HG02798 (cell line): Measurements from ENCODE around the gene GABRG3.

ENCODE experiments used
- ATAC-seq: cut with Tn5 transposase; IDR thresholded peaks from one replicate; pipeline ENCODE4 v1.9.1; 2021; ENCODE audit warnings: mild to moderate bottlenecking; ENCODE audit not compliant: unreplicated experiment, poor library complexity

The GABRG3 gene

DNA sequence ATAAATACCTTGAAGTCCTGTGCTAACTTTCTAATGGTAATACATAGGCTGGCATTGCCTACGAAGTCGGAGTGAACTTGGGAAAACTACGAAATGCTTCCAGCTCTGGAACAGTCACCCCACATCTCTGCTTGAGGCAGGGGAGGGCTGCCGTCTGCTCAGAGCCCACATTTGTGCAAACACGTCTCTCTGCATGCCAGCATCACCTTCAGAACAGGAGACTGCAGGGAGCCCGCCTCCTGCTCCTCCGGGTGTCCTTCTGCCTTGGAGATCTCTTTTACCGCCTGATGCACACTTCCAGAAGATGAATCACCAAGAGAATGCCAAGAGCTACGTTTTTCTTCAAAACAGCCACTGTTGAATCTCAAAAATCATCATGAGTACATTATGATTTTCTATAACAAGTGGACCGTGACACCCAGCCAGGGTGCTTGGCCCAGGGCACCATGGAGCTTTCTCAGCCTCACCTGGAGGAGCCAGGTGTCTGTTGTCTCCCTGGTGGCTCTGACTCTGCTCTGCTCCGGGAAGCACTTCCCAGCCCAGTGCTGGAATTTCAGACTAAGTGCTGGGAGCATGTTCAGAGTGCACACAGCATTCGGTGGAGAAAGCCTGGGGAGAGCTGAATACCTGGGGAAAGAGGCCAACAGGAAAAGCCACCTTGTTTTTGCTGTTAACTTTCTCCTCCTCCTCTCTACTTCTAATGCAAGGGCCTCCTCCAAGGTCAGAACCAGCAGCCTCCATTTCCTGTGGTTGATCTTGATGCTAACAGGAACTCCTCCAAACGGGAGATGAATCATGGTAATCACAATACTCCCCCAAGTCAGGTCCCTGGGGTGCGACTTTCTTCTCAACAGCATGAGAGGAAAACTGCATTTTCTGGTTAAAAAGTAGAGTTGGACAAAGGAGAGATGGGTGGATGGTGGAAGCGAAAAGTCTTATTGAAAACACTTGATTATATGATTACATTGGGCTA is 467.7 kb downstream of the GABRG3 start:
- ATAC-seq: no peak

DNA sequence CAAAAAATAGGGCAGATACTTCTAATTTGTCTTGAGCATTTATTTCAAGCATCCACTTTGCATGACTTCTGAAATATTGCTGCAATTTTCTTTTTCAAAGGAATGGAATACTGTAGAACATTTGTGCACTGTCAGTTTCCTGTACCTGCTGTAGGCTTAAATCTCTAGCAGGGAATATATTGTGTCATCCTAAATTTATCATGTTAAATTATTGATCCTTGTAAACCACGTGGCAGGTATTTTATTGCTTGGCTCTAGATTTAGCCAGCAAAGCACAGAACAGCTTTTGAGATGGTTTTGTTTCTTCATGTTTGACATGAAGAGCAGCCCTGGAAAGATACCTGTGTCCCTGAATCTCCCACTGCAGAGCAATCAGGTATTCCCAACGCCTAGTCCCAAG is 470.1 kb downstream of the GABRG3 start:
- ATAC-seq: no peak

DNA sequence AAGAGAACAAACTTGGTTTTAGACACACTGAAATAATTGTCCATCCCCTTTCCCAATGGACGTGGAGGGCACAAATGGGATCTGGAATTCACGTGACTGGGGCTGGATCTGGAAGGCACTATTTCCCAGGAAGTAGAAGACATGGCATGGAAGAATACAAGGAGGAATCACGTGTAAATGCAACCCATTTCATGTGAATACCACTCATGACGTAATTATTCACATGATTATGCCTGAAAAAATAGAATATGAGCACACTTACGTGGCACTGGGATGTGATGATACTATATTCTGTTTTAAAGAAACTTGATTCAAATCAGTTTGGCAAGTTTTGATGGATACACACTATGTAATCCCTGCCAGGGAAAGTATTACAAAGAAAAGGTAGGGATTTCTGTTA is 477.3 kb downstream of the GABRG3 start:
- ATAC-seq: no peak

DNA sequence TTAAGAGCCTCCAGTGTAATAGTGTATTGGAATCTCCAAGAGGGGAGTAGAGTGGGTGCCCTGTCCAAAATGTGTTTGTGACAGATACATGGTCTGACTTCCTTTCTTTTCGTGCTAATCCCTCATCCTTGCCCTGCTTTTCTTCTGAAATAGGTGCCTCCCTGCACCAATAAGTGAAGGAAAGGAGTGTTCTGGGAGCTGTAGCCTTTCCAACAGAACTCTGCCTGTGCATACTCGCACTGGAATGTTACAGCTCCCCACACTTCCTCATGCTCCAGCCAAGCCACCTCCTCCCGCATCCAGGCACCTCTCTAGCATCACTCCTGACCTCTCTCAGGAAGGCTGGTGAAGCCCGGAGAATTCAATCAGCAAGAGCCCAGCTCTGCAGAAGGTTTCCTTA is 478.0 kb downstream of the GABRG3 start:
- ATAC-seq: no peak

DNA sequence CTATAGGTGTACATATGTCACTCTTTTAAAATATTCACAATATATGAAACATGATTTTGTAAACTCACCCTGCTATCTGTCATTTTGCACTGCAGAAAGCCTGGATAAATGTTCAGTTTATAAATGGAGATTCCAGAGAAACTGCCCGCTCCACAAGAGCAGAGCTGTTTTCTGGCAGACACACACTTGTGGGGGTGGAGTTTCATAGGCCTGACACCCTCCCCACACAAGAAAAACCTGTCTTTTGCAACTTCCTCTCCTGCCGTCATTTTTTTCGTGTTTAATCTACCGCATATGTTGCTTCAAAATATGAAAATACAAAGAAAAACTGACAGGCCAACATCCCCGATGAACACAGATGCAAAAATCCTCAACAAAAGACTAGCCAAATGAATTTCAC is 479.0 kb downstream of the GABRG3 start:
- no peak for ATAC-seq

DNA sequence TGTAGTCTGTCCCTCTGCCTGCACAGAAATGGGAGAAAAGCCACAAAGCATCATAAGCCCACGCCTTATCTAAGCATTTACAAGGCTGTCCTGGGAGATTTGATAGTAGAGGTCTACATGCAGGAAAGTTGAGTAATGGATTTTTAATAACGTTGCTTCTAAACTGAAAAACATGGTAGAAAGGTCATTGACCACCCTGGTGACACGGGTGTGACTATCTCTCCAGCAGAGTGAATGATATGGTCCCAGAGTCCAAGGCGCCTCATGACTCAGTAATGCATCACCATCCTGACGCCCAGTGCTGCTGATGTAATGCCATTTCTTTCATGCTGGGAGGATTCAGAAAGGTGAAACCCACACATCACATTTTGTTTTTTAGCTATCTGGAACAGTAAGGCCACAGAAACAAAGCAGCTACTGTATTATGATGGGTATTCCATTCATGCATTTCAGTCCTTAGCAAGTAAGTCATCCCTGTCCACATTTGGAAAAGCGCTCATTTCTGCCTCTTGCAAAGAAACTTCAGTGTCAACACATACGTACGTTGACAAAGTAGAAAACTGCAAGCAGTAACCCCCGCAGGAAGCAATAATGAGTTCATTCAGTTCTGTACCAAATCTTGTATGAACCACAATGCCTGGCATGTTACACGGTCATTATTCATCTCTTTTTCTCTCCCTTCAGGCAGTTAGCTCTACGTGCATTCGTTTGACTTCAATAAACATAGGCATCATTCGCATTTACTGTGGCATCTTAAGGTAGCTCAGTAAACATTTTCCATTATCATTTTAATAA is 483.5 kb downstream of the GABRG3 start:
- no peak for ATAC-seq

DNA sequence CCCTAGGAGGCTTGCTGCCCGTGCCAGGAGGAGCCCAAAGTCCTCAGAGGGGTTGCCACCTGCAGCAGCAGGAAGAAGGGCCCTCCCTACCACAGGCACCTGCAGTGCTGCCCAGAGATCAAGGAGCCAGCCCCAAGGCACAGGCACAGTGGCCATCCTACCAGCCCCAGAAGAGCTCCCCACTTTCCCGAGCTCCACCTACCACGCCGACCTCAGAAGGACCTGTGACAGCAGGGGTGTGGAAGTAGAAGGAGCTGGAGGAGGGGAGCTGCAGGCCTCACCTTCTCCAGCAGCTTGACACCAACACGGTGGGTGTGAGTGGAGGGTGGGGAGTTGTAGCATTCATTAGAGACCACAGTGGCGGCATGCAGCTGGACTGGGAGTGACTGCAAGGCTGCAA is 485.8 kb downstream of the GABRG3 start:
- no peak for ATAC-seq

DNA sequence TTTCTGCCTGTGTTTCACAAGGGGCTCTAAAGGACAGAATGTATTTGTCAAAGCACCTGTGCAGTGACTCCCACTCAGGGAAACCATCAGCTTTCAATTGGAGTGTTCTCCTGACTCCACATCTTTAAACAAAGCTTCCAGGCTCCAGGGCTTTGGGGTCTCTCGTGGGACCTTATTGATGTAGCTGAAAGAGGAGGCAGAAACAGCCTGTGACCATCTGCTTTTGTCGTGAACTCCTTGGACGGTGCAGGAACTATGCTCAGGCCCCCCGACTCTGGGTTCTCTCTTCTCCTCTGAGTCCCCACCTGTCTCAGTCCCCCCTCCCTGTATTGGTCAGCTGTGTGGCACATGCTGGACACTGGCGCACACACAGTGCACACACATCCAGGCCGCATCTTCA is 486.8 kb downstream of the GABRG3 start:
- ATAC-seq: no peak

DNA sequence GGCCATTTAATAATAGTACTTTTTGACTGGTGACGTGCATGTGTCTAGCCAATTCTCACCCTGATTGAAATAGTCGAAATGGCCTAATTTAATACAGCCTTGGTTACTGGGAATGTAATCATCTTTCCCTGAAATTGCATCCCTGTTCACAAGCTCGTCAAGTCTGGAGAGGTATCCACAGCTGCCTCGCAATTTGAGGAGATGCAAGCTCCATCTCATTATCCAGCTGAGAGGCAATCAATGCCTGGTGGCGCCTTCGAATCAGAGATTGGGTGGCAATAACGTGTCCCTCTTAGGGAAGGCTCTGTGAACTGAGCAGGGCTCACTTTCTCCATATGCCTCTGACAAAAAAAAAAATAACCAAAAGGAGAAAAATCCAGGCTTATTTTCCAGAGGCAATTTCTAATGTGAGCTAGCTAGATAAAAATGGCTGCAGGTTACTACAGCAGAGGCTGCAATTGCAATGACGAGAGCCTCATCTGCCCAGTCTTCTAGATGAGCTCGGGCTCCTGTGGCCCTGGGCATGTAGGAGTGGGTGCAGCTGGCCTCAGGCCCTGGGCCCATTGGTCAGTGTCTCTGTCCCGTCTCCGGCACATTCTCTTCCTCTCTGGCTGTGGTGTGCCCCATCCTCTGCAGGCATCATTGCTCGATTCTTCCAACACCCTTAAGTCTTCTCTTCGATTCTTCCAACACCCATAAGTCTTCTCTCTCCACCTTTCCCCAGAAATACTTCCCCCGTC is 487.5 kb downstream of the GABRG3 start:
- ATAC-seq: no peak

DNA sequence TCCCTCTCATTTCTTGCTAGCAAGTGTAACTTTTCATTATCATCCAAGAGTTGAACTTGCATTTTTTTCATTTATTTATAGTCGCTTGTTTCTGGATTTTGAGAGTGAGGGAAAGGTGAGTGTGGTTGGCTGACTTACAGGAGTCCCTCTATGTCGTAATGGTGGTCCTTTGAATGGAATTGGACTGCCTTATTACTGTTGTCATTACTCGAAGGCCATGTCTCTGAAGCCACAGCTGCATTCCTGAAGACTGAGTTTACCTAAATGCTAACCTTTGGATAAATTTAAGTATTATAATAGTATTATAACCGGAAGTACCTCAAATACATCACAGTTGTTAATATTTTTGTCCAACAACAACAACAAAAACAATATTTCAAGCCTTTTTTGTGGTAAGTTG is 488.9 kb downstream of the GABRG3 start:
- no peak for ATAC-seq

DNA sequence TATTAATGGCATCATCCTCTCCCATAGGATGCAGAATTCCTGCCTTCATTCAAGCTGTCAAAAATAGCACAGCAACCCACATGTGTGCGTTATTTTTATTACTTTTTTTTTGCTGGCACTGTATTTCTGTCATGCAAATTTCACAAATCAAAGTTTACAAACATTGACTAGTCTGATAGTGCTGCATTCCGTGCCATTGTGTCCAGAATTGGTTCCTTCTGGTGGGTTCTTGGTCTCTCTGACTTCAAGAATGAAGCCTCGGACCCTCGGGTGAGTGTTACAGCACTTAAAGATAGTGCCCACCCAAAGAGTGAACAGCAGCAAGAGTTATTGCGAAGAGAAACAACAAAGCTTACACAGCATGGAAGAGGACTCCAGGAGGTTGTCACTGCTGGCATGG is 490.2 kb downstream of the GABRG3 start:
- no peak for ATAC-seq

DNA sequence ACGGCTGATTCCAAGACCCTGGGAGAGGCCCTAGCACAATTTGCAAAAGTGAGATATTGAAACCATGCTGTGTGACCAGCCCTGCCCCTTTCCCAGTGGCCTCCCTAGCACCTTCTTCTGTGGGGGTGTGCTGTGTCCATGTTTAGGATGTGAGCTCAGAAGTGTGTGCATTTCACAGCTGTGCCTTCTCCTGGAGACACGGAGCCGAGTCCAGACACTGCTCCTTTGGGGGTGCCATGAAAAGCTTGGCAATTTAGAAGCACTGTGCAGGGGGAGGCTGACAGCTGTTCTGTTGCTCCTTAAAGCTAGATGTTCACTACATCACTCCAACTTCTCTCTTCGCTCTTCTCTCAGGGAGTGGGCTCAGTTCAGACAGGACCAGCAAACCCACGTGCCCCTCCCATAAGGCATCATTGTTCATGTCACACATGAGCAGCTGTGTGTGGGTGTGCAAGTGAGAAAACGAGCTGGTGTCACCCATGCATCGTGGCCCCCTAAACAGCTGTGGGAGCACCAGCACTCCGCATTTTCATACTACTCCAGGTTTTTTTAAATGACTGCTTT is 492.6 kb downstream of the GABRG3 start:
- ATAC-seq: no peak

DNA sequence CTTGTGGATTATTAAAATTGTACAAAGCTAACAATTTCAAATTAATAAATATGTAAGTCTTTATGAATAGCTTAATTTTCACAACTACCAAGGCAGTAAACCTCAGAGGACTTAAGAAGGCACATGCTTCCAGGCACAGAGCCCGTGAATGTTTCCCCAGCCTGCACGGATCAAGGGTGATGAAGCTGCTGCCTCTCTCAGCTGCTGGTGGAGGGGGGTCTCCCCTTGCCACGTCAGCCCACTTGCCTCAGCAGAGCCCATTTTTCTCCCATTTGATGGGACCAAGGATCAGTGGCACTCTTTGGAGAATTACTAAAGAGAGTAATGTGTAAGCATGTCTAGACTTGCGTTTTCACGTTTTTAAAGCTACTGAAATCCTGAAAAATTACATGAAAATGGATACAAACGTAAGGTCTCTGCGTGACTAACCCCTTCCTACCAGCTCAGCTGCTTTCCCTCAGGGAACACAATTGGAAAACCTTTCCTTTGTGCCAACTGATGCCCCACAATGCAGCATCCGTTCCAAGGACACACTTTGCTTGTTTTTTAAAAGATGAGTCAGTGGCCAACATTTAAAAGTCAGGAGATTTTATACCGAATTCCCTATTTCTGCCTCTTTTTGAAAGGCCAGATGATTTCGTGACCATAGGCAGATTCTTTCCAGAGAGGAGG is 494.1 kb downstream of the GABRG3 start:
- ATAC-seq: no peak

DNA sequence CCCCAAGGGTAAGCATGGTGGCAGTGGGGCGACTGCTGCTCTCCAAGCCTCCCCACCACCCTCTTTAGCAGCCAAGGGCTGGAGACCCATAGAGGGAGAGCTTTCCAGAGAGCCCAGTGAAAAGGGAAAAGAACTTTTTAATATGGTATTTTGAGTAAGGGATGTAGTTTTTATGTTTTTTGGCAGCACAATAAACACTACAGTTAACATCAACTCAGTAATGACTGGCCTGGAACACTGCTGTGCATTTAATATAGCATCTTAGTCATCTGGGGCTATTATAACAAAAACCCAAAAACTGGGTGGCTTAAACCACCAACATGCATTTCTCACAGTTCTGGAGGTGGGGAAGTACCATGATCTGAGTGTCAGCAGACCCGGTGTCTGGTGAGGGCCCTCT is 495.8 kb downstream of the GABRG3 start:
- no peak for ATAC-seq

DNA sequence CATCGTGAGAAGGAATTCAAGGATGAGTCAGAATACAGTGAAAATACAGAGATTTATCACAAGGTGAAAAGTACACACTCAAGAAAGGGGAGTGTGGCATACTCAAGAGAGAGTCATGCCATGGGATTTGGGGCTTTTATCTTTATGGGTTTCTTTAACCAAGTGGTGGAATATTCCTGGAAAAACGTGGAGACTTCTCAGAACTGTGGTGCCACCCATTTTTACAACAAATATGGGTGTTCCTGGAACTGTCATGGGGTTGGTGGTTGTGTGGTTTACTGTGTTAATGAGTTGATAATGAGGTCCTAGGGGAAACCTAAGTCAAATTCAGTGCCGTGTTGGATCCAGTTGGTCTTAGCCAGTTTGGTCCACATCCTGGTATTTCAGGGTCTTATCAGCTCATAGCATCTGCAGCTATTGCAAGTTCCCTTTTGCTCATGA is 497.2 kb downstream of the GABRG3 start:
- ATAC-seq: no peak

DNA sequence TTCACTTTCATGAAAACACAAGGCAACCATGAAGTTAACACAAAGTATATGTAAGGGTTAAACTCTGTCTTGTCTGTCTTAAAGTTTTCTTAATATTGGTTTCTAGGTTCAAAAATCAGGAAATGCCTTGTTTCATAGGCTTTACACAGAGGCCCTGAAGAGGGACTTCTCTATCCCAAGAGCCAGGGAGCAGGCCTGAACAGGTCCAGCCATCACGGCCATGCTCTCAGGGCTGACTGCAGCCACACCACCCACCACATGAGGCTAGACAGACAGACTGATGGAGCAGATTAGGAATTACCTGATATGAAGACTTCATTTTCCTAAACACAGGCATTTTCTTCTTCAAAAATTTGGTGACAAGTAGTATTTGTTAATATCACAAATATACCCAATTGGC is 502.9 kb downstream of the GABRG3 start:
- ATAC-seq: no peak

DNA sequence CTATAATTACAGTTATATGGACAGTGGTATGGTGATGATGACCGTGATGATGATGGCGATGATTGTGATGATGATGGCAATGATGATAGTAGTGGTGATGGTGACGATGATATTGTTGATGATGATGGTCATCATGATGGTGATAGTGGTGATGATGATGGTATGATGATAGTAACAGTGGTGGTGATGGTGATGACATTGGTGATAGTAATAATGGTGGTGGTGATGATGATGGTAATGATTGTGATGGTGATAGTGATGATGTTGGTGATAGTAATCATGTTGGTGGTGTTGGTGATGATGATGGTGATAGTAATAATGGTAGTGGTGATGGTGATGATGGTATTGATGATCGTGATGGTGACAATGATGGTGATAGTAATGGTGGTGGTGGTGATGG is 504.4 kb downstream of the GABRG3 start:
- ATAC-seq: no peak

DNA sequence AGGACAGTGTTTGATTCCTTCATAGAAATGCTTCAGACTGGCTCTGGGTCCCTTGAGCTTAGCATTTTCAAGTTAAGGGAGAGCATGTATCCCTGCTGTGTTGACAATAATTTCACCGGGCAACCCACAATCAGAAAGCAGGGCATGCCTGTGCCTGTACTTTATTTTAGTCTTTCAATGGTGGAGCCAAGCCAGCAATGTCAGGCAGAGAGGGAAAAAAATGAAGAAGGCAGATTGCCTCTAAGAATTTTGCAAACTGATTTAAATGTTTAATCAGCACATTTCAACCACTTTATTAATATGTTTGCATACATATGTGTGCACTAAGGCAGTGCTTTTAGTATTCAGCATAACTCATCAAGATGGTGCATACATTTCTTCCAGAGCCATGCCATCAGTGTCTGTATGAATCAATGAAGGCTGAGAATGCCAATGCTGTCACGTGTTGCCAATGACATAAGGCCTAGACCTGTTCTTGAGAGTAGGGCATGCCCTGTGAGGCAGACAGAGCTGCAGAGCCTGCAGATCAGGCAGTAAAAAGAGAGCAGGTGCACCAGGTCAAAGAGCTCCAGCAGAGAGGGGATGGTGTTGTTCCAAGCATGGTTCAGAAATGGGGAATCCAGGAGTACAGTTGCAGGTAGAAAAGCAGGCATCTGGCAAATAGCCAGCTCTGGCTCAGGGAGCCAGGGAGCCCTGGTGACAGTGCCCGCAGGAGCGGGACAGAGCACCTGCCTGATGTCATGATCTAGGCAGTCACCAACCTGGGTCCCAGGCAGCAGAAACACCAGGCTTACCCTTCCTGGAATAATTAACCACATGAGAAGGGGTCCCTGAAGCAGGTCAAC is 508.5 kb downstream of the GABRG3 start:
- no peak for ATAC-seq

DNA sequence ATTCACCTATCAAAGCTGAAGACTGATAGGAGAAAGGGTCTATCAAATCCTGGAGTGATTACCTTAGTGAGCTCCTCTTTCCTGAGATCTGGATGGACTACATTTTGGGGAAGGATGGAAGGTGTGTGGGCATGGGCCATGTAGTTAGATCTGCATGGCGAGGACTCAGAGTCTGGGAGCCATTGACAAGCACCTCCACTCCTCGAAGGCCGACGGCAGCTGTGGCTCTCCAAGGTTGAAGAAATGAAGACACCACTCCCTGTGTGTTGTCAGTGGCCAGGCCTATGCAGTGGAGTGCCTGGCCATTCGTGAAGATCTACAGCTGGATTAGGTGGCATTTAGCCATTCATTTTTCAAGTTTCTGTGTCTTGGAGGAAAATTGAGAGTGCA is 509.2 kb downstream of the GABRG3 start:
- no peak for ATAC-seq
